ENCODE results near the gene ZNF746. TPM values are rescaled to one million over a fixed set of nuclear protein-coding genes. Genes with fewer than 3 reads are reported as not detected.

Gene ZNF746
- total and polyA plus RNA-seq, 10 of the 15 experiments (the other 5 are each of a cell fraction or from before 2014, with no cell fraction given), result 1.2 to 19.0 (median 6.3) TPM

- ChIA-PET CTCF (no interaction called here), SMC1A (ENCODE audit: uncharacterized antibody, unreplicated experiment) (no interaction called here), RAD21 (ENCODE audit: unreplicated experiment) (no interaction called here), POLR2A (no interaction called here)
- intact Hi-C loops (cut with micrococcal nuclease; ENCODE audit: unreplicated experiment), result loop anchor here (5.0 kb wide), 1 partner anchor 32 kb away; no protein-coding TSS in a partner anchor
- H3K36me3 ChIP-seq (ENCODE audit: control insufficient read depth in 2 of 2, insufficient read depth in 2 of 2, low read length in 1 of 2), result peaks cover 4 to 13% of the 10 kb centered on the region in 2 experiments; a peak in 3 of 4 replicates
- DNase-seq (ENCODE audit: low read depth, low spot score) (no peak), ATAC-seq (no peak), FAIRE-seq (no peak)
- H3K4me1 ChIP-seq (ENCODE audit: control insufficient read depth, insufficient read depth, low read length), result 0 out of 2 replicates have a peak, but pooled peaks cover 6% of the 10 kb centered on the region
- no peak overlapping the region for H2AFZ ChIP-seq (ENCODE audit: control insufficient read depth, low read depth, low read length)
- in situ Hi-C loops (cut with MboI), result no loop called here
- no peak overlapping the region for H3K27ac ChIP-seq (ENCODE audit: control insufficient read depth, insufficient read depth)
- no peak overlapping the region for H3K4me3 ChIP-seq
- WGBS (ENCODE audit: insufficient coverage, insufficient replicate concordance, low lambda C conversion rate, missing lambda C conversion rate), result 89% methylated on average over 5 of the region's 5 CpGs
- BruUV-seq (replicated peaks), result no TSS peak
- H3K4me2 ChIP-seq (ENCODE audit: control insufficient read depth, insufficient read depth), result no peak overlapping the region
- no peak overlapping the region for H3K9ac ChIP-seq (ENCODE audit: control insufficient read depth, insufficient read depth, low read length)
- no peaks in the 10 kb centered on the region for H3K9me3 ChIP-seq (replicated peaks; ENCODE audit: control insufficient read depth, insufficient read depth, low read length)
- no peaks in the 10 kb centered on the region for H4K20me1 ChIP-seq (ENCODE audit: control insufficient read depth, insufficient read depth)
- TF ChIP-seq ZNF274 (IDR thresholded peaks at IDR 0.05; ENCODE audit: insufficient read depth, insufficient read length) (no peak), ETV6 (conservative IDR thresholded peaks at IDR 0.05 in 1 of 2, IDR thresholded peaks at IDR 0.05 in 1 of 2; ENCODE audit: borderline replicate concordance in 1 of 2, low read depth in 1 of 2) (no peak), TCF12 (IDR thresholded peaks at IDR 0.05; ENCODE audit: low read depth, low read length) (no peak), GABPA (IDR thresholded peaks at IDR 0.05; ENCODE audit: low read depth) (no peak), HCFC1 (IDR thresholded peaks at IDR 0.05; ENCODE audit: low read length) (no peak), ATF3 (IDR thresholded peaks at IDR 0.05; ENCODE audit: borderline replicate concordance, extremely low read depth, low read depth, low read length) (no peak), SMAD1 (IDR thresholded peaks at IDR 0.05; ENCODE audit: low read depth, partially characterized antibody) (no peak), WRNIP1 (IDR thresholded peaks at IDR 0.05; ENCODE audit: borderline replicate concordance, low read depth, low read length) (no peak), CBX5 (IDR thresholded peaks at IDR 0.05; ENCODE audit: low read depth) (no peak), MTA3 (IDR thresholded peaks at IDR 0.05; ENCODE audit: borderline replicate concordance, low read length) (no peak), ZSCAN29 (IDR thresholded peaks at IDR 0.05) (no peak), EGR1 (IDR thresholded peaks at IDR 0.05; ENCODE audit: borderline replicate concordance in 1 of 2, low read depth in 2 of 2, low read length in 2 of 2) (no peak), NR2F1 (conservative IDR thresholded peaks at IDR 0.05) (no peak), KDM1A (IDR thresholded peaks at IDR 0.05; ENCODE audit: borderline replicate concordance) (no peak), SRF (IDR thresholded peaks at IDR 0.05; ENCODE audit: low read depth in 2 of 2, low read length in 2 of 2) (no peak), RBBP5 (conservative IDR thresholded peaks at IDR 0.05) (no peak), ZBTB4 (CRISPR knock-in tag; IDR thresholded peaks at IDR 0.05) (no peak), SUPT20H (IDR thresholded peaks at IDR 0.05; ENCODE audit: borderline replicate concordance, control insufficient read depth, low read depth, low read length) (no peak), MAX (IDR thresholded peaks at IDR 0.05; ENCODE audit: low read depth, low read length) (no peak)
- peaks cover 10% of the 10 kb centered on the region for H3K79me2 ChIP-seq (ENCODE audit: control insufficient read depth, insufficient read depth, low read length)
- no peaks in the 10 kb centered on the region for H3K27me3 ChIP-seq (replicated peaks in 1 of 2; ENCODE audit: control insufficient read depth in 2 of 2, insufficient read depth in 2 of 2, low read length in 1 of 2)
These were observed 42.9 kb downstream of the ZNF746 start for GRCh38 chr7:149454750-149455149.
